WERI-Rb-1 (cell line): ENCODE data around the gene TRMT10C.
"Not testable (repeated sequence)": the region's sequence is repeated elsewhere in the genome, so short reads cannot be mapped to it uniquely, and the experiment has no call there.

ENCODE experiments used
- DNase-seq: peaks from one replicate; pipeline ENCODE4 v3.0.0-alpha.2; 2020
- H3K27ac ChIP-seq: fragments of 250-450 bp; sonication (Bioruptor Pico); 2 replicates; pipeline ENCODE4 v1.5.1; 2020; ENCODE audit warnings: mild to moderate bottlenecking, moderate library complexity
- H3K27me3 ChIP-seq: fragments of 250-450 bp; sonication (Bioruptor Pico); 2 replicates; pipeline ENCODE4 v1.5.1; 2021; ENCODE audit warnings: mild to moderate bottlenecking, low read depth, moderate library complexity; ENCODE audit not compliant: insufficient read depth, severe bottlenecking
- H3K36me3 ChIP-seq: fragments of 250-450 bp; sonication (Bioruptor Pico); 2 replicates; pipeline ENCODE4 v1.5.1; 2020; ENCODE audit warnings: mild to moderate bottlenecking, moderate library complexity
- H3K4me3 ChIP-seq: 2 replicates; pipeline ENCODE4 v1.5.1; 2011; ENCODE audit warnings: low read depth, mild to moderate bottlenecking, control low read depth, low read length
- H3K9me3 ChIP-seq: fragments of 250-450 bp; sonication (Bioruptor Pico); 2 replicates; pipeline ENCODE4 v1.5.1; 2021; ENCODE audit warnings: mild to moderate bottlenecking, moderate library complexity; ENCODE audit not compliant: severe bottlenecking
- TF ChIP-seq, protein P1 (sequence below): IDR thresholded peaks from 2 replicates; pipeline ENCODE4 v1.5.1; 2011; ENCODE audit warnings: low read depth, mild to moderate bottlenecking, control low read depth, inconsistent platforms, low read length

The TRMT10C gene

DNA sequence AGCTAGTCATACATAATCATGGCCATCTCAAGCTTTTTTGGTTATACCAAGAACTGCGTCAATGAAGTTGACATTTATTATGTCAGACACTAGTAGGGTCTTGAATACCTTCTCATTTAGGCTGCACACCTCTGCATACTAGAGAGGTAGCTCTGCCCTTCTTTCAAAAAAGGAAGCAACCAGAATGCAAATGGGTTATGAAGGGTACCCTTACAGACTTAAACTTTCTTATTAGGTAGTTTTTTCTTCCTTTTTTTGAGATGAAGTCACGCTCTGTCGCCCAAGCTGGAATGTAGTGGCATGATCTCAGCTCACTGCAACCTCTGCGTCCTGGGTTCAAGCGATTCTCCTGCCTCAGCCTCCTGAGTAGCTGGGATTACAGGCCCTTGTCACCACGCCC lies 15.6 kb downstream of the TRMT10C start:
- H3K4me3 ChIP-seq: no peak overlapping the region
- DNase-seq: no peak
- no peaks in the 10 kb centered on the region for H3K27me3 ChIP-seq
- H3K9me3 ChIP-seq: no peaks in the 10 kb centered on the region
- peaks cover 53% of the 10 kb centered on the region for H3K36me3 ChIP-seq
- TF ChIP-seq, protein P1, sequence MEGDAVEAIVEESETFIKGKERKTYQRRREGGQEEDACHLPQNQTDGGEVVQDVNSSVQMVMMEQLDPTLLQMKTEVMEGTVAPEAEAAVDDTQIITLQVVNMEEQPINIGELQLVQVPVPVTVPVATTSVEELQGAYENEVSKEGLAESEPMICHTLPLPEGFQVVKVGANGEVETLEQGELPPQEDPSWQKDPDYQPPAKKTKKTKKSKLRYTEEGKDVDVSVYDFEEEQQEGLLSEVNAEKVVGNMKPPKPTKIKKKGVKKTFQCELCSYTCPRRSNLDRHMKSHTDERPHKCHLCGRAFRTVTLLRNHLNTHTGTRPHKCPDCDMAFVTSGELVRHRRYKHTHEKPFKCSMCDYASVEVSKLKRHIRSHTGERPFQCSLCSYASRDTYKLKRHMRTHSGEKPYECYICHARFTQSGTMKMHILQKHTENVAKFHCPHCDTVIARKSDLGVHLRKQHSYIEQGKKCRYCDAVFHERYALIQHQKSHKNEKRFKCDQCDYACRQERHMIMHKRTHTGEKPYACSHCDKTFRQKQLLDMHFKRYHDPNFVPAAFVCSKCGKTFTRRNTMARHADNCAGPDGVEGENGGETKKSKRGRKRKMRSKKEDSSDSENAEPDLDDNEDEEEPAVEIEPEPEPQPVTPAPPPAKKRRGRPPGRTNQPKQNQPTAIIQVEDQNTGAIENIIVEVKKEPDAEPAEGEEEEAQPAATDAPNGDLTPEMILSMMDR: no peak
- no peak overlapping the region for H3K27ac ChIP-seq

DNA sequence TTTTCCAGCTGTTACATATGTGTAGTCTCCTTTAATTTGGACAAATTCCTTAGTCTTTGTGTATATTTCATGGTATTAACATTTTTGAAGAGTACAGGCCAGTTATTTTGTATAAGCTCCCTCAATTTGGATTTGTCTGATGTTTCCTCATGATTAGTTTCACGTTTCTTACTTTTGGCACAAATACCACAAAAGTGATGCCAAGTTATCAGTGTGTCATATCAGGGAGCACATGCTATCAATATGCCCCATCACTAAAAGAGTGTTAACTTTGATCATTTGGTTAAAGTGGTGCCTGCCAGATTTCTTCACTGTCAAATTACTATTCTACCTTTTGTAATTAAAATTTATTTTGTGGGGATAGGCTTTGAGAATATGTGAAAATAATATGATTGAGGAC lies 26.9 kb downstream of the TRMT10C start:
- no peak for DNase-seq
- Histone ChIP-seq H3K36me3 (peaks cover 62% of the 10 kb centered on the region), H3K4me3 (no peak overlapping the region), H3K9me3 (no peaks in the 10 kb centered on the region), H3K27me3 (no peaks in the 10 kb centered on the region), H3K27ac (no peak overlapping the region)
- TF ChIP-seq, protein P1: no peak

DNA sequence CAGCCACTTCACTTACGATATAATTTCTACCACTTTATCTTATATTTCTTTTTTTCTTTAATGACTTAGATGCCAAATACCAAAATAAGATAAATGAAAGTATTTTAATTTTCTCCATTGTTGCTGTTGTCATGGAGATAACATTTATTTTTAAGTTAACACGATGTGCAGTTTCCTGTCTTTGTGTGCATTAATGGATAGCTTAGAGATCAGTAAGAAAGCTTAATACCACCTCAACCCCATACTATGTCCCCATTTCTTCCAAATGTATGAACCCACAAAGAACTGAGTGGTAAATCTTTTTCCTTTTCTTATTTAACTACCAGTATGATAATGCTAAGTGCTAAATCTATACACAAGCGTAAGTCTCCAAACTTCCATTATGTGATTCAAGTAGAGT lies 29.4 kb downstream of the TRMT10C start:
- H3K27ac ChIP-seq: no peak overlapping the region
- TF ChIP-seq, protein P1: no peak
- peaks cover 55% of the 10 kb centered on the region for H3K36me3 ChIP-seq
- H3K4me3 ChIP-seq: no peak overlapping the region
- DNase-seq: no peak
- H3K9me3 ChIP-seq: no peaks in the 10 kb centered on the region
- no peaks in the 10 kb centered on the region for H3K27me3 ChIP-seq

DNA sequence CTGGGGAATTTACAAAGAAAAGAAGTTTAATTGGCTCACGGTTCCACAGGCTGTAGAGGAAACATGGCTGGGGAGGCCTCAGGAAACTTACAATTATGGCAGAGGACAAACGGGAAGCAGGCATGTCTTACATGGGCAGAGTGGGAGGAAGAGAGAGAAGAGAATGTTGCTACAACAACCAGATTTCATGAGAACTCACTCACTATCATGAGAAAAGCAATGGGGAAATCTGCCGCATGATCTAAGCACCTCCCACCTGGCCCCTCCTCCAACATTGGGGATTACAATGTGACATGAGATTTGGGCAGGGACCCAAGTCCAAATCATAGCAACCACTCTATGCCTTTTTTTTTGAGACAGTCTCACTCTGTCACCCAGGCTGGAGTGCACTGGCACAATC lies 41.1 kb downstream of the TRMT10C start:
- no peak for DNase-seq
- no peaks in the 10 kb centered on the region for H3K9me3 ChIP-seq
- no peak overlapping the region for H3K27ac ChIP-seq
- H3K4me3 ChIP-seq: no peak overlapping the region
- H3K27me3 ChIP-seq: no peaks in the 10 kb centered on the region
- TF ChIP-seq, protein P1: no peak
- H3K36me3 ChIP-seq: no peaks in the 10 kb centered on the region

DNA sequence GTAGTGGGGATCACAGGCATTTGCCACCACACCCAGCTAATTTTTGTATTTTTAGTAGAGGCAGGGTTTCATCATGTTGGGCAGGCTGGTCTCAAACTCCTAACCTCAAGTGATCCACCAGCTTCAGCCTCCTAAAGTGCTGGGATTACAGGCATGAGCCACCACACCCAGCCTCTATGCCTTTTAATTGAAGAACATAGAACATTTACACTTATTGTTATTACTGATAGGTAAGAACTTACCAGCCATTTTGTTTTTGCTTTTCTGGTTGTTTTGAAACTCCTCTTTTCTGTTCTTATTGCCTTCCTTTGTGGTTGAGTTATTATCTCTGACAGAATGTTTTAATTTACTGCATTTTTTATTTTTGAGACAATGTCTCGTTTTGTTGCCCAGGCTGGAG lies 41.5 kb downstream of the TRMT10C start:
- no peak overlapping the region for H3K4me3 ChIP-seq
- TF ChIP-seq, protein P1: no peak
- no peaks in the 10 kb centered on the region for H3K9me3 ChIP-seq
- H3K36me3 ChIP-seq: no peaks in the 10 kb centered on the region
- no peak for DNase-seq
- no peak overlapping the region for H3K27ac ChIP-seq
- H3K27me3 ChIP-seq: no peaks in the 10 kb centered on the region

DNA sequence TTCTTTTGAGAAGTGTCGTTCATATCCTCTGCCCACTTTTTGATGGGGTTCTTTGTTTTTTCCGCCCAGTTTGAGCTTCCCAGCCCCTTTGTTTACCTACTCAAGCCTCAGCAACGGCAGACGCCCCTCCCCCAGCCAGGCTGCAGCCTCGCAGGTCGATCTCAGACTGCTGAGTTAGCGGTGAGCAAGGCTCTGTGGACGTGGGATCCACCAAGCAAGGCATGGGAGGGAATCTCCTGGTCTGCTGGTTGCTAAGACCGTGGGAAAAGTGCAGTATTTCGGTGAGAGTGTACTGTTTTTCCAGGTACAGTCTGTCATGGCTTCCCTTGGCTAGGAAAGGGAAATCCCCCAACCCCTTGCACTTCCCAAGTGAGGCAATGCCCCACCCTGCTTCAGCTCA lies 43.7 kb downstream of the TRMT10C start:
- DNase-seq, H3K36me3 ChIP-seq, H3K27ac ChIP-seq, H3K4me3 ChIP-seq, H3K27me3 ChIP-seq, H3K9me3 ChIP-seq: not testable (repeated sequence)

DNA sequence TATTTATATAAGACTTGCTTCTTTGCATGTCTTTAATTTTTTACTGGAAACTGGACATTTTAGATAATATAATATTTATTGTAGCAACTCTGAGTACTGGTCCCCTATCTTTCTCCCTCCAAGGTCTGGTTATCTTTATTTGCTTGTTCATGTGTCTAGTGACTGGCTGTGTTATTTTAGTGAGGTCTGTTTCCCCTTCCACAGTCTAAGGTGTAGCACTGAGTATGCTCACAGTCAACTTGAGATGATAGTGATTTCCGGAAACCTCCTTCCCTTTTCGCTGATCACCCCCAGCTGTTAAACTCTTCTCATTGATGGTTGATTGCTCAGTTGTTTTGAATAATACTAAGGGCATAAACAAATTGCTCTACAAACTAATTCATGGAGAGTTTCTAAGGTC lies 49.4 kb downstream of the TRMT10C start:
- DNase-seq: no peak
- no peaks in the 10 kb centered on the region for H3K27me3 ChIP-seq
- H3K4me3 ChIP-seq: no peak overlapping the region
- no peaks in the 10 kb centered on the region for H3K9me3 ChIP-seq
- H3K36me3 ChIP-seq: no peaks in the 10 kb centered on the region
- no peak overlapping the region for H3K27ac ChIP-seq
- TF ChIP-seq, protein P1: no peak

DNA sequence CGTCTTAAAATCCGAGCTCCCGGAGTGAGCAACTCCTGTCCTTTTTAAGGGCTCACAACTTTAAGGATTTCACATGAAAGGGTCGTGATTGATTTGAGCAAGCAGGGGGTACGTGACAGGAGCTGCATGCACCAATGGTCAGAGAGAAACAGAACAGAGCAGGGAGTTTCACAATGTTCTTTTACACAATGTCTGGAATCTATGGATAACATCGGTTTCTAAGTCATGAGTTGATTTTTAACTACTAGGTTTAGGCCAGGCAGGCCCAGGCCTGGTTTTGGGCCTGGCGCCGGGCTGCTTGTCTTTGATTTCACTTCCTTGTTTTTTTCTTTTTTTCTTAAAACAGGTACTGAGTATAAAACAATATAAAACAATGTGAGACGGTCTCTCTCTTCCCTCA lies 51.3 kb downstream of the TRMT10C start:
- not testable (repeated sequence) for DNase-seq, H3K27me3 ChIP-seq, H3K9me3 ChIP-seq, H3K4me3 ChIP-seq, H3K36me3 ChIP-seq, H3K27ac ChIP-seq
